ENCODE results near the gene SEPTIN7.
"Not testable (repeated sequence)": the region's sequence is repeated elsewhere in the genome, so short reads cannot be mapped to it uniquely, and the experiment has no call there.

SEPTIN7 gene

GRCh38 chr7:35800718-35801391 is at the start of gene SEPTIN7:
Gene SEPTIN7, plus strand, starts transcription at chr7:35801057. Its CDS starts 153 bp downstream, at chr7:35801210.
- peak; percentile 99 for DNase-seq

- no peak for DNase-seq
These were observed 48.1 kb upstream of the SEPTIN7 start for GRCh38 chr7:35752742-35753141.

- DNase-seq: no peak
These were observed 46.9 kb upstream of the SEPTIN7 start for GRCh38 chr7:35753761-35754603.

- no peak for DNase-seq
These were observed 46.1 kb upstream of the SEPTIN7 start for GRCh38 chr7:35754741-35755140.

- no peak for DNase-seq
These were observed 45.1 kb upstream of the SEPTIN7 start for GRCh38 chr7:35755711-35756110.

GRCh38 chr7:35756453-35756852 is 44.4 kb upstream of the SEPTIN7 start:
- not testable (repeated sequence) for DNase-seq

- no peak for DNase-seq
These were observed 43.3 kb upstream of the SEPTIN7 start for GRCh38 chr7:35757574-35757973.

GRCh38 chr7:35758421-35758820 is 42.4 kb upstream of the SEPTIN7 start:
- no peak for DNase-seq

GRCh38 chr7:35760143-35760745 is 40.6 kb upstream of the SEPTIN7 start:
- no peak for DNase-seq

- no peak for DNase-seq
These were observed 38.8 kb upstream of the SEPTIN7 start for GRCh38 chr7:35761871-35762677.

GRCh38 chr7:35762781-35763180 is 38.1 kb upstream of the SEPTIN7 start:
- no peak for DNase-seq

- no peak for DNase-seq
These were observed 32.5 kb upstream of the SEPTIN7 start for GRCh38 chr7:35768346-35768745.

- DNase-seq: no peak
These were observed 29.1 kb upstream of the SEPTIN7 start for GRCh38 chr7:35771776-35772175.

GRCh38 chr7:35773994-35774393 is 26.9 kb upstream of the SEPTIN7 start:
- DNase-seq: no peak

- no peak for DNase-seq
These were observed 24.2 kb upstream of the SEPTIN7 start for GRCh38 chr7:35776686-35777085.

GRCh38 chr7:35777121-35777520 is 23.7 kb upstream of the SEPTIN7 start:
- no peak for DNase-seq

GRCh38 chr7:35780070-35780469 is 20.8 kb upstream of the SEPTIN7 start:
- DNase-seq: no peak

GRCh38 chr7:35781200-35781701 is 19.6 kb upstream of the SEPTIN7 start:
- DNase-seq: no peak

GRCh38 chr7:35781767-35782515 is 18.9 kb upstream of the SEPTIN7 start:
- DNase-seq: no peak

- no peak for DNase-seq
These were observed 16.5 kb upstream of the SEPTIN7 start for GRCh38 chr7:35784332-35784731.

GRCh38 chr7:35785250-35785649 is 15.6 kb upstream of the SEPTIN7 start:
- DNase-seq: no peak

GRCh38 chr7:35787925-35788324 is 12.9 kb upstream of the SEPTIN7 start:
- DNase-seq: no peak
